ENCODE measurements around the gene TRMT44.

GRCh38 chr4:8525383-8526120 lies 85.0 kb downstream of the TRMT44 start:
- TF ChIP-seq CTCF (IDR thresholded peaks at IDR 0.05): no peak
- TF ChIP-seq EZH2 (IDR thresholded peaks at IDR 0.05; ENCODE audit: borderline replicate concordance, insufficient read depth, low read depth, low read length, poor library complexity, severe bottlenecking): no peak
